HTR-8/SVneo (cell line): Measurements from ENCODE around the gene TMEM132A.
"Not testable (repeated sequence)": the region's sequence is repeated elsewhere in the genome, so short reads cannot be mapped to it uniquely, and the experiment has no call there.

Source experiments
- DNase-seq: peaks from one replicate; pipeline ENCODE4 v3.0.0; 2011; ENCODE audit warnings: low spot score, mixed read lengths; ENCODE audit not compliant: insufficient read length
- FAIRE-seq: peaks from 2 replicates; lab custom pipeline; 2011; peaks lifted over from hg19 to GRCh38; lab: Jason Lieb, UNC

TMEM132A gene

GRCh38 chr11:60900673-60901404 lies 23.4 kb upstream of the TMEM132A start:
- DNase-seq (no peak), FAIRE-seq (no peak)

GRCh38 chr11:60902625-60903024 lies 21.6 kb upstream of the TMEM132A start:
- DNase-seq (no peak), FAIRE-seq (no peak)

GRCh38 chr11:60905047-60905446 lies 19.2 kb upstream of the TMEM132A start:
- FAIRE-seq (no peak), DNase-seq (no peak)

- FAIRE-seq: no peak
- no peak for DNase-seq
Observed at GRCh38 chr11:60905551-60906113, 18.6 kb upstream of the TMEM132A start.

GRCh38 chr11:60906132-60906972 lies 17.9 kb upstream of the TMEM132A start, which contains the start of gene PRPF19:
TSS of gene PRPF19 (minus strand) at chr11:60906585. CDS start at chr11:60906382, 203 bp downstream.
- DNase-seq (peak; percentile 87), FAIRE-seq (no peak)

GRCh38 chr11:60908803-60909202 lies 15.5 kb upstream of the TMEM132A start:
- no peak for DNase-seq
- FAIRE-seq: no peak

GRCh38 chr11:60909680-60910280 lies 14.5 kb upstream of the TMEM132A start:
- not testable (repeated sequence) for FAIRE-seq, DNase-seq

GRCh38 chr11:60910281-60910687 lies 14.0 kb upstream of the TMEM132A start:
- FAIRE-seq (no peak), DNase-seq (no peak)

GRCh38 chr11:60910711-60911380 lies 13.4 kb upstream of the TMEM132A start:
- DNase-seq: no peak
- no peak for FAIRE-seq

GRCh38 chr11:60912223-60912850 lies 11.9 kb upstream of the TMEM132A start:
- DNase-seq (no peak), FAIRE-seq (no peak)

- FAIRE-seq (no peak), DNase-seq (no peak)
Observed at GRCh38 chr11:60912851-60913528, 11.3 kb upstream of the TMEM132A start.

GRCh38 chr11:60913793-60914632 lies 10.2 kb upstream of the TMEM132A start, which contains the start of gene TMEM109:
TSS of gene TMEM109 (plus strand) at chr11:60914158. CDS start at chr11:60919694, 5,536 bp downstream.
- DNase-seq (peak; percentile 87), FAIRE-seq (no peak)

- FAIRE-seq: no peak
- no peak for DNase-seq
Observed at GRCh38 chr11:60914633-60915247, 9.5 kb upstream of the TMEM132A start.

GRCh38 chr11:60915248-60915914 lies 8.9 kb upstream of the TMEM132A start:
- DNase-seq: no peak
- no peak for FAIRE-seq

- FAIRE-seq (no peak), DNase-seq (no peak)
Observed at GRCh38 chr11:60916669-60917206, 7.5 kb upstream of the TMEM132A start.

GRCh38 chr11:60917267-60917666 lies 7.0 kb upstream of the TMEM132A start:
- no peak for DNase-seq
- no peak for FAIRE-seq
